GM12865 (cell line): Measurements from ENCODE around the gene ADAMTS1.

Experiments used
- DNase-seq: peaks from one replicate; pipeline ENCODE4 v3.0.0; 2010; ENCODE audit warnings: low read depth
- H3K4me3 ChIP-seq: 2 replicates; pipeline ENCODE4 v1.5.1; 2011; ENCODE audit warnings: mild to moderate bottlenecking, low read depth, low read length, control low read depth
- TF ChIP-seq, protein P1 (sequence below): IDR thresholded peaks from 2 replicates; pipeline ENCODE4 v1.5.1; 2011; ENCODE audit warnings: low read length, control low read depth, low read depth, inconsistent platforms; ENCODE audit not compliant: insufficient read depth; ENCODE audit errors: missing control alignments

The ADAMTS1 gene

DNA sequence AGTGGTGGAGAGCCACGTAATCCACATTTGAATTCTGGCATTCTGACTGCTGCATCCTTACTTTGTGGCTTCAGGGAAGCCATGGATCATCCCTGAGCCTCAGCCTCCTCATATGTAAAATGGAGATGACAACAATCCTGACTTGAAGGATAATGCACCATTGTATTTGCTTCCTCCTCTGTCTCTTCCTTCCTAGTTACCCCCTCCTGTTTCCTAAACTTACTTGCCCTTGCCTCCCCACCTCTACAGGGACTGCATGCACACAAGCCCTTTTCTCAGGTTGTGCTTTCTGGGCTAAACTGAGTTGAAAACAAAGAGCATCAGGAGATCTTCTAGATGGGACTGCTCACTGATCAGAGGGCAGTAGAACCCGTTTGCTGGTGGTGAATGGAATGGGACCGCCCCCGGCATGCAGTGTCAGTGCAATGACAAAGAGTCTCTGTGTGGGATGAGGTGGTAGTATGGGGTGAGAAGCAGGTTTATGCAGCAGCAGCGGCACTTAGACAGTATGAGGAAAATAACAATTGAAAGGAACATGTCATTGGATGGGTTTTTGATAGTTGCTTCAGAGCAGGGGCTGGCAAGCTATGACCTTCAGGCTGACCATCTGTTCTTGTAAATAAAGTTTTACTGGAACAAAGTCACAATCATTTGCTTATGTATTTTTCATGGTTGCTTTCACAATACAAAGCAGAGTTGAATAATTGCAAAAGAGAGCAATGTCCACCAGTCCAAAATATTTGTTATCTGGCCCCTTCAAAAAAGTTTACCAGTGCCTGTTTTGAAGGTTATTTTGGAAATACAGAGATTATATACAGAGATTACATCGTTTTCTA is 6.1 kb upstream of the ADAMTS1 start:
- no peak overlapping the region for H3K4me3 ChIP-seq
- DNase-seq, result no peak
- TF ChIP-seq, protein P1, sequence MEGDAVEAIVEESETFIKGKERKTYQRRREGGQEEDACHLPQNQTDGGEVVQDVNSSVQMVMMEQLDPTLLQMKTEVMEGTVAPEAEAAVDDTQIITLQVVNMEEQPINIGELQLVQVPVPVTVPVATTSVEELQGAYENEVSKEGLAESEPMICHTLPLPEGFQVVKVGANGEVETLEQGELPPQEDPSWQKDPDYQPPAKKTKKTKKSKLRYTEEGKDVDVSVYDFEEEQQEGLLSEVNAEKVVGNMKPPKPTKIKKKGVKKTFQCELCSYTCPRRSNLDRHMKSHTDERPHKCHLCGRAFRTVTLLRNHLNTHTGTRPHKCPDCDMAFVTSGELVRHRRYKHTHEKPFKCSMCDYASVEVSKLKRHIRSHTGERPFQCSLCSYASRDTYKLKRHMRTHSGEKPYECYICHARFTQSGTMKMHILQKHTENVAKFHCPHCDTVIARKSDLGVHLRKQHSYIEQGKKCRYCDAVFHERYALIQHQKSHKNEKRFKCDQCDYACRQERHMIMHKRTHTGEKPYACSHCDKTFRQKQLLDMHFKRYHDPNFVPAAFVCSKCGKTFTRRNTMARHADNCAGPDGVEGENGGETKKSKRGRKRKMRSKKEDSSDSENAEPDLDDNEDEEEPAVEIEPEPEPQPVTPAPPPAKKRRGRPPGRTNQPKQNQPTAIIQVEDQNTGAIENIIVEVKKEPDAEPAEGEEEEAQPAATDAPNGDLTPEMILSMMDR, result no peak

DNA sequence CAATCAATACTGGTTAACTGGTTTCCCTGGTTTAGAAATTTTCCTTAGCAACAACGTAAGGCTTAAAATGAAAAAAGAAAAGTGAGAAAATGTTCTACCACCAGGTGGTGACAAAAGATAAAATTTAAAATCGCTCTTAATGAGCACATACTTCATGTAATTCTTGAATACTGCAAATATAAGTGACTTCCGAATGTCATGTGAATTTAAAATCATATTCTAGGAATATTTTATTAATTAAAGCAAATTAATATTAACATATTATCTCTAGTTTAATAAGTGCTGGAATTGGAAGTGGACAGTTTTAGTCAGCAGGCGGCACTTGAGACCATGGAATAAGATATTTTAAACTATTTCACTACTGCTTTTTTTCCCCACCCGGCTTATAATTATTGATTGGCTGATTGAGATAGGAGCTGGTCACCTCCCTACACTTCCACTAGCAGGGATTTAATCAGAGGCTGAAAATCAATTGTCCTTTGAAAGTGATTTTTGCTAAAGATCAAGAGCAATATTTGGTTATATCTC is 5.0 kb upstream of the ADAMTS1 start:
- TF ChIP-seq, protein P1, result peak; percentile 31
- DNase-seq, result peak; percentile 32
- H3K4me3 ChIP-seq, result no peak overlapping the region

DNA sequence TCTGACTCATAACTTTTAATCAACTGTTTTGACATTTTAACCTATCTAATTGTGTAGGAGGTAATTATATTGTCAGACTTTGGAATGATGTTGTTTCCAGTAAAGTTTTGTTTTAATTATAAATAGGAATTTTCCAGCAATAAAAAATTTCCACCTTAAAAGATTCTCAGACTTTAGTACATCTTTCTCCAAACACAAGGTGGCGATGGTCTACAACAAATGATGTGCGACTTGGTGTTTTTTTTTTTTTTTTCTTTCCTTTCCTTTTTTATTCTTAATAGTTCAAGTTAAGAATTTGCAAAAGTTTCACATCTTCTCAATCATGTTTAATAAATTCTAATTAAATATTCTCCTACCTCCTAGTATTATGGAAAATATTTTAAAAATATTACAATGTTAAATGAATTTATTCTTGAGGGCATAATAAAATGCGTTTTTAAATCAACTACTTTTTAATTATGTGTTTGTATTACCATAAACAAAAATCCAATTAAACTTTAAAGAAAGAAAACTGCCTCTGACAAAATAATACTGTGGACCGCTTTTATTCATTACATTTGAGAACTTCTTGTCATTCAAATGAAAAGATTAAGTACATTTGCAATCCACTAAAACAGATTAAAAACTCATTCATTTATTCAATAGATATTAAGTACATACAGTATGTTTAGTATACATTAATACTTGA is 4.4 kb upstream of the ADAMTS1 start:
- TF ChIP-seq, protein P1, result peak; percentile 29
- H3K4me3 ChIP-seq, result no peak overlapping the region
- peak; percentile 39 for DNase-seq

DNA sequence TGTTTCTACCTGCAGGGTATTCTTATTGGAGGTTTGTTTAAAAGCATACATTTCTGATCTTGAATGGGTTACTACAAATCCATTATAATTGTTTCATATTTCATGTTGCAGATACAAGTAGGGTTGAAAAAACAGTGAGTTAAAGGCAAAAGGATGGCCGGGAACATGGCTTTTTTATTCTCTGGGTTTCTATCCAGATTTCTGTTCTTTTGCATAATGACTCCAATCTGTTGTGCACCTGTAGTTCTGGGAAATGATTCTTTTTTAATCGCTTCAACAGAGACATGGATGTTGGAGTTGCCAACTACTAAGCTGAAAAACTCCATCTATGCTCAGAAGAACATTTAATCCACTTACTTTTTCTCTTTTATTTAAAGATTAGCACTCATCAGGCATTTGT is 2.7 kb upstream of the ADAMTS1 start:
- no peak overlapping the region for H3K4me3 ChIP-seq
- TF ChIP-seq, protein P1, result no peak
- DNase-seq, result no peak

DNA sequence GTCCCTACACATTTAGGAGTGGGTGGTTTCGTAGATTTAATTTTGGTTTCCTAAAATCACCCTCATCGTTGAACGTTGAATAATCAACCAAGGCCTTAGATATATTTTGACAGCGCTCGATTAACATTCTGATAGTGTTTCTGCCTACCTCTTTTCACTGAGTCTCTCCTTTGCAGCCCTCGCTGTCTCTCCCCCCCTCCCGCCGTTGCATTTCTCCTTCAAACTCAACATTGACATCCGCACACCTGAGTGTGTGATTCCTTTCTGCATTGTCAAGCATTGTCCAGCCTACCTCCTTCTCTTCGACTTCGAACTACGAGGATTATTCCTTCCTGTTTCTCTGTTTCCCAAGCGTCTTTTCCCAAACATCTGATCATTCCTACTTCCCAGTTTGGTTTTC is 1.8 kb upstream of the ADAMTS1 start:
- no peak overlapping the region for H3K4me3 ChIP-seq
- TF ChIP-seq, protein P1, result no peak
- DNase-seq, result no peak

DNA sequence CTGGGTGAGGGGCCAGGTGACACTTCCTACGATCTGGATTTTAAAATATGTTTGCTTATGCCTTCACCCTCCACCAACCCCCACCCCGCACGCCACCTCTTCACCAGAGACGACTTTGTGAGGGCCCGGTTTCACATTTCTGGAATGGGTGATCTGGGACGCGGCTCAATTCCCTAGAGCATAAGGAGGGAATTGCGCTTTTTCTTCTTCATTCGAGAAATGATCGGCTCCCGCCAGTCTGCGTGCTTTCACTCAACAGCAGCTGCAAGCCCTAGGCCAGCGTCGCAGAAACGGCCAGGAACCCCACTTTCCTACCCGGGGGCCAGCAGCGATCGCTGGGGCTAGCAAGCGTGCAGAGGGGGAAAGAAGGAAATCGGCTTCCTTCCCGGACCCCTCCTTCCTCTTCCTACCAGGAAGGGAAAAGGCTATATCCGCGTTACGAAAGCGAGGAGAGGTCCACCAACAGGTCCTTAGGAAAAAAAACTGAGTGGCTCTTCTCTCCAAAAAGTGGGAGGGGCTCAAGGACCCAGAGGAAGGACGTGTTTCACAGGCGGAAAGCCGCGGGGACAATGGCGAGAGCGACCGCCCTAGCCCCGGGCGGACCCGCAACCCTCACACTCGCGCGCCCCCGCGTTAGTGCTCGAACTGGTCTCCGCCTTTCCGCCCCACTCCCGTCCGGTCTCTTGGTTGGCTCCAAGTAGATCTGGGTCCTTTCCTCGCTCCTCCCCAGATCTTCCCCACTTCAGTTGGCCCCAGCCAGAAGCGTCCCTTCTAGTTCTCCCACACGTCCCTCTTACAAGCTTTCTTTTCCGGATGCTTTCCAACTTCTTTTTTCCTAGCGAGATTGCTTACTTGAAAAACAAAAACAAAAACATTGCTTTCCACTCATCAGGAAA is 1.1 kb upstream of the ADAMTS1 start:
- no peak for DNase-seq
- H3K4me3 ChIP-seq, result no peak overlapping the region
- TF ChIP-seq, protein P1, result no peak
